ENCODE results near the gene SLU7.
A peak's percentile ranks its signal among the peaks of the same experiment; 100 is the strongest.

The SLU7 gene

GRCh38 chr5:160398806-160399205, 20.1 kb downstream of the SLU7 start:
- Mint-ChIP-seq H3K27ac (peak overlapping the region; percentile 96), H3K36me3 (peaks cover 38% of the 10 kb centered on the region), H3K4me3 (peak overlapping the region; percentile 88), H3K9me3 (no peaks in the 10 kb centered on the region), H3K4me1 (peaks cover 16% of the 10 kb centered on the region)
- DNase-seq (ENCODE audit: low spot score in 2 of 2) (no peak), ATAC-seq (no peak)

DNA sequence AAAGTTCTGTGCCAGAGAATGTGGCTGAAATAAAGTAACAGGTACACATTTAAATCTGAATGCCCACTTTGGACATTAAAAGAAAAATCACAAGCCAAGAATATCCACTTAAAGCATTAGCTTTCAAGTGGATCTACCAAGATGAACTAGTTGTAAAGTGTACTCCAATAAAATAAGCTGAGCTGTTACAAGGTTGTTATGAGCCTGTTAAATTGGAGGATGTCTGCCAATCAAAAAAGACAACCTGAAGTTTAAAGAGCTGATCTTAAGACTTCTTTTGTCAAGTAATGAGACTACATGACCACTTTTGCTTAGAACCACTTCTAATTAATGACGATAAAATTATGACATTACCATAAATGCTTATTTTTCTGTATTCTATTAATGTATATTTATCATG, 21.4 kb downstream of the SLU7 start:
- H3K27ac Mint-ChIP-seq, result no peak overlapping the region
- ATAC-seq (no peak), DNase-seq (ENCODE audit: low spot score in 2 of 2) (no peak)
- peaks cover 25% of the 10 kb centered on the region for H3K36me3 Mint-ChIP-seq
- peaks cover 16% of the 10 kb centered on the region for H3K4me1 Mint-ChIP-seq
- H3K4me3 Mint-ChIP-seq, result no peak overlapping the region
- H3K9me3 Mint-ChIP-seq, result no peaks in the 10 kb centered on the region

DNA sequence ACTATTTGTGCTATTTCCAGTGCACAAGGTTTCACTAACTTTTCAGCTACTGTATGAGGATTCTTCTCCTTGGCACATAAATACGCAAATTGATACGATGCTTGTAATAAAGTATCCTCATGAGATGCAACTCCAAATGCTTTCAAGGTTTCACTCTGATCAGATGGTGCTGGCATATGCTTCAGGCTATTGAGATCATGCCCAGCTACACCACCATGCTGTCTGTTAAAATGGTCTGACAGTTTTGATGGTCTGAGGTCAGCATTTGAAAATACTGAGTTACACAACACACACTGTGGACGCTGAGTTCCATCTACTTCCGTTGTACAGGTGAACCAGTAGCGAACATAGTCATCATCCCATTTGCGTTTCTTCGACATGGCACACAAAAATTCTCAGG, 23.8 kb downstream of the SLU7 start:
- DNase-seq (ENCODE audit: low spot score in 2 of 2) (no peak), ATAC-seq (no peak)
- peaks cover 11% of the 10 kb centered on the region for H3K36me3 Mint-ChIP-seq
- H3K4me1 Mint-ChIP-seq, result peaks cover 12% of the 10 kb centered on the region
- no peak overlapping the region for H3K27ac Mint-ChIP-seq
- no peak overlapping the region for H3K4me3 Mint-ChIP-seq
- H3K9me3 Mint-ChIP-seq, result no peaks in the 10 kb centered on the region

- no peak for DNase-seq (ENCODE audit: low spot score in 2 of 2)
- H3K27ac Mint-ChIP-seq, result no peak overlapping the region
- ATAC-seq, result no peak
- H3K4me3 Mint-ChIP-seq, result no peak overlapping the region
- no peaks in the 10 kb centered on the region for H3K36me3 Mint-ChIP-seq
- no peaks in the 10 kb centered on the region for H3K4me1 Mint-ChIP-seq
- H3K9me3 Mint-ChIP-seq, result peaks cover 8% of the 10 kb centered on the region
Observed at GRCh38 chr5:160390787-160391696, 27.8 kb downstream of the SLU7 start.

GRCh38 chr5:160387445-160387844, 31.4 kb downstream of the SLU7 start:
- DNase-seq (ENCODE audit: low spot score in 2 of 2) (no peak), ATAC-seq (no peak)
- Mint-ChIP-seq H3K4me1 (no peaks in the 10 kb centered on the region), H3K27ac (no peak overlapping the region), H3K36me3 (no peaks in the 10 kb centered on the region), H3K9me3 (peaks cover 8% of the 10 kb centered on the region), H3K4me3 (no peak overlapping the region)

DNA sequence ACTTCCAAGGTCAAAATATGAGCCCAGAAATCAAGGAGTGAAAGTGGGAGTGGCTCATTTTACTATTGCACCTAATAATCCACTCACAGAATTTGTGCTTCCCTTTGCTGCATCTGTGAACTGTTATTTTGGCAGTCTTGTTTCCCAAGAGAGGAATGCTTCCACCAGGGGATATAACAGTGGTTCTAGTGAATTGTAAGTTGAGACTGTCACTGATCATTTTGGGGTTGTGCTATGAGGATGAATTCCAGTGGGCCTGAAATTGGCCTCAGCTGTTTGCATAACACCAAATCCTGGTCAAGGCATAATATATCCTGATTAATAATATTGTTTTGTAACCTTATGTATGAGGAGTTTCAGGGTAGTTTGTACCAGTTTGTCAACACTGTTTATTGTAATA, 33.4 kb downstream of the SLU7 start:
- no peak overlapping the region for H3K4me3 Mint-ChIP-seq
- peaks cover 8% of the 10 kb centered on the region for H3K9me3 Mint-ChIP-seq
- DNase-seq (ENCODE audit: low spot score in 2 of 2) (no peak), ATAC-seq (no peak)
- H3K36me3 Mint-ChIP-seq, result no peaks in the 10 kb centered on the region
- no peak overlapping the region for H3K27ac Mint-ChIP-seq
- H3K4me1 Mint-ChIP-seq, result no peaks in the 10 kb centered on the region

GRCh38 chr5:160384681-160385080, 34.2 kb downstream of the SLU7 start:
- no peaks in the 10 kb centered on the region for H3K36me3 Mint-ChIP-seq
- H3K4me3 Mint-ChIP-seq, result no peak overlapping the region
- ATAC-seq, result no peak
- no peak overlapping the region for H3K27ac Mint-ChIP-seq
- peaks cover 8% of the 10 kb centered on the region for H3K9me3 Mint-ChIP-seq
- no peak for DNase-seq (ENCODE audit: low spot score in 2 of 2)
- H3K4me1 Mint-ChIP-seq, result no peaks in the 10 kb centered on the region

DNA sequence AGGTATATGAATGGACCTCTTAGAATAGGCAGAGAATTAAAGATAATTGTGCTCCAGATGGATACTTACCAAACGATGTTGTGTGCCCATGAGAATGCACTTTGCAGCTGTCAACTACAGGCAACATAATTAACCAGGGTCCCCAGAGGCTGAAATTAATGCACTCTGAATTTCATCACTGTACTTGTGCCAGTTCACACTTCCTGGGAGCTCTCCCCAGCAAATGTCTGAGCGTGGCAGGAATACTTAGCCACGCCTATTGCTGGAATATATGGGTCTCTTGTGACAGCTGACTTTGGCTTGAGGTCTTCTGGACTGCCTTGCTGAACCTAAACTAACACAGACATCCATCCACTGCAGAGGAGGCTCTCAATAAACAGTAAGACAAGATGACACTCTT, 36.5 kb downstream of the SLU7 start:
- no peak for DNase-seq (ENCODE audit: low spot score in 2 of 2)
- H3K36me3 Mint-ChIP-seq, result no peaks in the 10 kb centered on the region
- H3K4me3 Mint-ChIP-seq, result no peak overlapping the region
- ATAC-seq, result no peak
- H3K9me3 Mint-ChIP-seq, result no peaks in the 10 kb centered on the region
- no peaks in the 10 kb centered on the region for H3K4me1 Mint-ChIP-seq
- no peak overlapping the region for H3K27ac Mint-ChIP-seq

- Mint-ChIP-seq H3K27ac (no peak overlapping the region), H3K9me3 (no peaks in the 10 kb centered on the region), H3K4me1 (no peaks in the 10 kb centered on the region), H3K36me3 (no peaks in the 10 kb centered on the region), H3K4me3 (no peak overlapping the region)
- no peak for DNase-seq (ENCODE audit: low spot score in 2 of 2)
- no peak for ATAC-seq
Observed at GRCh38 chr5:160380041-160380440, 38.8 kb downstream of the SLU7 start.

DNA sequence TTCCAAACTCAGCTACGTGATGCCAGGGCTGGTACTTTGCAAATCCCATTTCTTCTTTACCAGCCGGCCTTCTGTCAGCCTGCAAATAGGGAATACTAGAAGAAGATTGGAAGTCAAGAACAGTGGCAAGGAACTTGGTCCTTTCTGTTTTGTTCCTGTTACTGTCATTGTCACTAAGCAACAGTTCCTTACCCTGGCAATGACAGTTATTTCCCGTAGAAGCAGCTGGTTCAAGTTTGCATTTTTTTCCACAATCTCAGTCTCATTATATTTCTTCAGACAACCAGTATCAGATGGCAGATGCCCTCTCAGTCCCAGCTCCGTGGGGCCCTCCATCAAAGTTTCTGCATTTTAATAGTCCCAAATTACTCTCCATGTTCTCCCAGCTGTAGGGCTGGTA, 39.4 kb downstream of the SLU7 start:
- no peaks in the 10 kb centered on the region for H3K36me3 Mint-ChIP-seq
- H3K27ac Mint-ChIP-seq, result no peak overlapping the region
- no peaks in the 10 kb centered on the region for H3K9me3 Mint-ChIP-seq
- ATAC-seq, result no peak
- no peak for DNase-seq (ENCODE audit: low spot score in 2 of 2)
- H3K4me3 Mint-ChIP-seq, result no peak overlapping the region
- H3K4me1 Mint-ChIP-seq, result no peaks in the 10 kb centered on the region

GRCh38 chr5:160378330-160378729, 40.6 kb downstream of the SLU7 start:
- no peak for DNase-seq (ENCODE audit: low spot score in 2 of 2)
- no peak for ATAC-seq
- H3K4me3 Mint-ChIP-seq, result no peak overlapping the region
- H3K27ac Mint-ChIP-seq, result no peak overlapping the region
- no peaks in the 10 kb centered on the region for H3K4me1 Mint-ChIP-seq
- no peaks in the 10 kb centered on the region for H3K36me3 Mint-ChIP-seq
- H3K9me3 Mint-ChIP-seq, result no peaks in the 10 kb centered on the region

GRCh38 chr5:160377651-160378050, 41.2 kb downstream of the SLU7 start:
- H3K27ac Mint-ChIP-seq, result no peak overlapping the region
- no peaks in the 10 kb centered on the region for H3K4me1 Mint-ChIP-seq
- ATAC-seq, result no peak
- H3K4me3 Mint-ChIP-seq, result no peak overlapping the region
- H3K9me3 Mint-ChIP-seq, result no peaks in the 10 kb centered on the region
- no peak for DNase-seq (ENCODE audit: low spot score in 2 of 2)
- H3K36me3 Mint-ChIP-seq, result no peaks in the 10 kb centered on the region

DNA sequence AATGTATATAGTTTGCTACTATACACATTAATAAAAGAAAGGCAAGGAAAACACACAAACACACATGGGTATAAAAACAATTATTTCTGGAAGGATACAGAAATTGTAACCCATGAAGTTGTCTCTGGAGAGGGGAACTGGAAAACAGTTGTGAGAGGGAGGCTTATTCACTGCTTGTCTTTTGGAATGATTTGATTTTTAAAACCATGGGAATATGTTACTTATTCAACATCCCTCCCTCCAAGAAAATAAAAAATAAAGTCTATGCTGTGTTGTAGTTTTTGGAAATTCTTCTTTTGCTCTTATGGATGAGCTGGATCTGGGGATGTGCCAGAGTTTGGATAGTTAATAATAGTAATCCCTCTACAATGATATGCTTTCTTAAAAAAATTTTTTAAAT, 42.5 kb downstream of the SLU7 start:
- Mint-ChIP-seq H3K4me3 (no peak overlapping the region), H3K36me3 (no peaks in the 10 kb centered on the region), H3K4me1 (no peaks in the 10 kb centered on the region), H3K9me3 (no peaks in the 10 kb centered on the region), H3K27ac (no peak overlapping the region)
- DNase-seq (ENCODE audit: low spot score in 2 of 2) (no peak), ATAC-seq (no peak)

GRCh38 chr5:160375701-160376100, 43.2 kb downstream of the SLU7 start:
- DNase-seq (ENCODE audit: low spot score in 2 of 2) (no peak), ATAC-seq (no peak)
- Mint-ChIP-seq H3K9me3 (no peaks in the 10 kb centered on the region), H3K4me1 (no peaks in the 10 kb centered on the region), H3K27ac (no peak overlapping the region), H3K4me3 (no peak overlapping the region), H3K36me3 (no peaks in the 10 kb centered on the region)

DNA sequence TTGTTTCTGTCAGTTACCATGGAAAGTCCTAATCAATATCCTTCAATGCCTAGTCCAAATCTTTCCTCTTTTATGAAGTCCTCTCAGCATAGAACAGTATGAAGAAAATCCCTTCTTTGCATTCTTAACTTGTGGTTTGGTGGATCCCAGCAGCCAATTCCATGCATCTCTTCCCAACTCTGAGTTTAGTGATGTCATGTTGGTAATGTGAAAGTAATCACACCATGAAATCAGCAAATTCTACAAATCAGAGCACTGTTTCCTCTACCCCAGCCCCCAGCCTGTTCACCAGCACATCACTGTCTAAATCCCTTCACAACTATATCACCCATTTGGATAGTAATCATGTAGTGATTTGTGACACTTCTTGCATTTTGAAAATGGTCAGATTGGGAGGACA, 43.7 kb downstream of the SLU7 start:
- no peaks in the 10 kb centered on the region for H3K36me3 Mint-ChIP-seq
- no peak for ATAC-seq
- H3K9me3 Mint-ChIP-seq, result no peaks in the 10 kb centered on the region
- no peak overlapping the region for H3K27ac Mint-ChIP-seq
- no peaks in the 10 kb centered on the region for H3K4me1 Mint-ChIP-seq
- no peak for DNase-seq (ENCODE audit: low spot score in 2 of 2)
- H3K4me3 Mint-ChIP-seq, result no peak overlapping the region

DNA sequence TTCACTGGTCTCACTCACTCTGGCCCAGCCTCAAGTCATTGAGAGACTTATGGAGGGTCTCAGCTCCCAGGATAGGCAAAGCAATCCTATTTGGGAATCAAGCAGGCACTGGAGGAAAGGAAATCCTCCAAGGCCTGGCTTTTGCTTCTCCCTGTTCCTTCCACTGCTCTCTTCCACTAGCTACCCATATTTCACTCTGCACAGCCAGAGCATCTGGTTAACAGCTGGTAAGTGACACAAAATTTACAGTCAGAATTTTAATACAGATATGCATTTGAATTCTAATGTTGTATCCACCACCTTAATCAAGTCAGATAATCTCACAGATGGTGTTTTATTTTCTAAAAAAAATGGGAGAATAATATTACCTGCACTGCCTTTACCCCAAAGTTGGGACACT, 47.6 kb downstream of the SLU7 start:
- peak overlapping the region; percentile 20 for H3K4me3 Mint-ChIP-seq
- H3K9me3 Mint-ChIP-seq, result no peaks in the 10 kb centered on the region
- DNase-seq (ENCODE audit: low spot score in 2 of 2) (no peak), ATAC-seq (no peak)
- peaks cover 10% of the 10 kb centered on the region for H3K4me1 Mint-ChIP-seq
- H3K27ac Mint-ChIP-seq, result no peak overlapping the region
- H3K36me3 Mint-ChIP-seq, result no peaks in the 10 kb centered on the region

GRCh38 chr5:160370713-160371034, 48.2 kb downstream of the SLU7 start:
- ATAC-seq (no peak), DNase-seq (ENCODE audit: low spot score in 2 of 2) (no peak)
- peaks cover 10% of the 10 kb centered on the region for H3K4me1 Mint-ChIP-seq
- H3K4me3 Mint-ChIP-seq, result peak overlapping the region; percentile 20
- no peak overlapping the region for H3K27ac Mint-ChIP-seq
- H3K36me3 Mint-ChIP-seq, result no peaks in the 10 kb centered on the region
- no peaks in the 10 kb centered on the region for H3K9me3 Mint-ChIP-seq
